Neural cell (in vitro differentiated cells): ENCODE measurements around the gene PPM1L. TPM values are rescaled to one million over a fixed set of nuclear protein-coding genes. Genes with fewer than 3 reads are reported as not detected.
"Not testable (repeated sequence)": the region's sequence is repeated elsewhere in the genome, so short reads cannot be mapped to it uniquely, and the experiment has no call there.

Experiments used
- H2AFZ ChIP-seq: fragments of 200-600, 300-800 bp; sonication (generic), shearing (Covaris generic); 2 replicates; pipeline ENCODE4 v1.6.0; 2014; ENCODE audit warnings: low read depth, mild to moderate bottlenecking, antibody characterized with exemption, low read length, moderate library complexity
- H3F3A ChIP-seq: fragments of 200-600 bp; shearing (Covaris generic); 2 replicates; pipeline ENCODE4 v1.6.1; 2016; ENCODE audit warnings: mild to moderate bottlenecking, moderate library complexity, mixed read lengths, antibody characterized with exemption, low read length; ENCODE audit not compliant: insufficient read depth, poor library complexity, severe bottlenecking
- H3K27ac ChIP-seq: fragments of 200-600, 300-800 bp; sonication (generic), shearing (Covaris generic); 2 replicates; pipeline ENCODE4 v1.5.1; 2014; ENCODE audit warnings: mild to moderate bottlenecking, low read length, moderate library complexity
- H3K27me3 ChIP-seq: fragments of 300-800, 200-600 bp; sonication (generic), shearing (Covaris generic); 2 replicates; pipeline ENCODE4 v1.6.0; 2014; ENCODE audit warnings: mild to moderate bottlenecking, low read depth, low read length, moderate library complexity; ENCODE audit not compliant: insufficient read depth
- H3K36me3 ChIP-seq: fragments of 300-800, 200-600 bp; sonication (generic), shearing (Covaris generic); 2 replicates; pipeline ENCODE4 v1.5.1; 2014; ENCODE audit warnings: mild to moderate bottlenecking, antibody characterized with exemption, low read length, moderate library complexity; ENCODE audit not compliant: insufficient read depth
- H3K4me2 ChIP-seq: fragments of 300-800, 200-600 bp; sonication (generic), shearing (Covaris generic); 2 replicates; pipeline ENCODE4 v1.6.0; 2014; ENCODE audit warnings: mild to moderate bottlenecking, low read length
- H3K4me3 ChIP-seq: fragments of 300-800, 200-600 bp; sonication (generic), shearing (Covaris generic); 2 replicates; pipeline ENCODE4 v1.5.1; 2014; ENCODE audit warnings: mild to moderate bottlenecking, low read length, moderate library complexity
- H3K79me2 ChIP-seq: fragments of 200-600 bp; shearing (Covaris generic); replicated peaks from 2 replicates; pipeline ENCODE4 v1.6.0; 2014; ENCODE audit warnings: mild to moderate bottlenecking, low read length, moderate library complexity; ENCODE audit not compliant: insufficient read depth
- H3K9ac ChIP-seq: fragments of 300-800, 200-600 bp; sonication (generic), shearing (Covaris generic); 2 replicates; pipeline ENCODE4 v1.6.1; 2016; ENCODE audit warnings: mild to moderate bottlenecking, low read length, mixed read lengths
- H3K9me2 ChIP-seq: fragments of 200-600 bp; shearing (Covaris generic); 2 replicates; pipeline ENCODE4 v1.6.1; 2016; ENCODE audit warnings: mild to moderate bottlenecking, low read length, mixed read lengths; ENCODE audit not compliant: insufficient read depth
- H3K9me3 ChIP-seq: fragments of 200-600, 300-800 bp; sonication (generic), shearing (Covaris generic); 2 replicates; pipeline ENCODE4 v1.6.1; 2016; ENCODE audit warnings: mild to moderate bottlenecking, mixed run types, low read length, moderate library complexity, mixed read lengths
- H4K20me1 ChIP-seq: fragments of 200-600 bp; shearing (Covaris generic); 2 replicates; pipeline ENCODE4 v1.6.1; 2016; ENCODE audit warnings: mild to moderate bottlenecking, mixed run types; ENCODE audit not compliant: insufficient read depth
- CTCF ChIP-seq: fragments of 450-650 bp; IDR thresholded peaks from 2 replicates; pipeline ENCODE4 v1.5.1; 2014; ENCODE audit warnings: antibody characterized with exemption, mild to moderate bottlenecking, moderate library complexity; ENCODE audit not compliant: poor library complexity, severe bottlenecking
- EP300 ChIP-seq: fragments of 450-650 bp; conservative IDR thresholded peaks from 2 replicates; pipeline ENCODE4 v1.6.1; 2014; ENCODE audit warnings: antibody characterized with exemption, mild to moderate bottlenecking, moderate library complexity; ENCODE audit not compliant: poor library complexity, severe bottlenecking
- EZH2 ChIP-seq: fragments of 200-600, 300-800 bp; shearing (Covaris generic), sonication (generic); IDR thresholded peaks from 2 replicates; pipeline ENCODE4 v1.6.1; 2014; ENCODE audit warnings: antibody characterized with exemption, low read length, borderline replicate concordance, mild to moderate bottlenecking; ENCODE audit not compliant: insufficient read depth, poor library complexity, severe bottlenecking
- MXI1 ChIP-seq: fragments of 450-650 bp; conservative IDR thresholded peaks from 2 replicates; pipeline ENCODE4 v1.6.1; 2014; ENCODE audit warnings: antibody characterized with exemption, mild to moderate bottlenecking; ENCODE audit not compliant: poor library complexity, severe bottlenecking
- POLR2AphosphoS5 ChIP-seq: IDR thresholded peaks from 2 replicates; pipeline ENCODE4 v1.6.1; 2012
- RAD21 ChIP-seq: fragments of 450-650 bp; conservative IDR thresholded peaks from 2 replicates; pipeline ENCODE4 v1.6.1; 2014; ENCODE audit warnings: antibody characterized with exemption, mild to moderate bottlenecking, moderate library complexity
- REST ChIP-seq: IDR thresholded peaks from 2 replicates; pipeline ENCODE4 v1.6.1; 2012; ENCODE audit warnings: borderline replicate concordance
- SMC3 ChIP-seq: fragments of 450-650 bp; conservative IDR thresholded peaks from 2 replicates; pipeline ENCODE4 v1.6.1; 2014; ENCODE audit warnings: antibody characterized with exemption, mild to moderate bottlenecking, moderate library complexity; ENCODE audit not compliant: poor library complexity
- TAF1 ChIP-seq: IDR thresholded peaks from 2 replicates; pipeline ENCODE4 v1.6.1; 2012; ENCODE audit warnings: low read depth
- polyA plus RNA-seq: library from polyadenylated mRNA; depleted of rRNA; stranded (reverse); fragments of >200 nt; gene quantifications from 2 replicates; pipeline ENCODE4 v1.2.3, GENCODE V29; 2014

Gene PPM1L
- polyA plus RNA-seq, 1 donor from 2014 or later = 24.9 TPM

- Histone ChIP-seq H3K27ac (no peak overlapping the region), H3K79me2 (no peaks in the 10 kb centered on the region), H3K9ac (no peak overlapping the region), H3K27me3 (no peaks in the 10 kb centered on the region), H4K20me1 (no peaks in the 10 kb centered on the region), H3K4me3 (no peak overlapping the region), H3K36me3 (no peaks in the 10 kb centered on the region), H3K9me2 (no peaks in the 10 kb centered on the region), H2AFZ (no peak overlapping the region), H3K9me3 (no peaks in the 10 kb centered on the region), H3K4me2 (no peak overlapping the region), H3F3A (no peaks in the 10 kb centered on the region)
- TF ChIP-seq MXI1 (no peak), CTCF (no peak), REST (no peak), RAD21 (no peak), TAF1 (no peak), EZH2 (no peak), POLR2AphosphoS5 (no peak), SMC3 (no peak), EP300 (no peak)
Measured at GRCh38 chr3:160709477-160710182, 46.4 kb upstream of the PPM1L start.

- not testable (repeated sequence) for H2AFZ ChIP-seq, H3F3A ChIP-seq, H3K27me3 ChIP-seq, H3K9me2 ChIP-seq, H3K36me3 ChIP-seq, H3K9ac ChIP-seq, H3K27ac ChIP-seq, H3K9me3 ChIP-seq, H3K4me3 ChIP-seq, H3K4me2 ChIP-seq, H3K79me2 ChIP-seq, H4K20me1 ChIP-seq
Measured at GRCh38 chr3:160713144-160713543, 42.9 kb upstream of the PPM1L start.

GRCh38 chr3:160719710-160720109, 36.3 kb upstream of the PPM1L start:
- Histone ChIP-seq H3K4me2 (no peak overlapping the region), H3K4me3 (no peak overlapping the region), H3K9me3 (no peaks in the 10 kb centered on the region), H3K9ac (no peak overlapping the region), H3K27ac (no peak overlapping the region), H3K9me2 (no peaks in the 10 kb centered on the region), H4K20me1 (no peaks in the 10 kb centered on the region), H3K27me3 (no peaks in the 10 kb centered on the region), H3K79me2 (no peaks in the 10 kb centered on the region), H3F3A (no peaks in the 10 kb centered on the region), H2AFZ (no peak overlapping the region), H3K36me3 (no peaks in the 10 kb centered on the region)
- TF ChIP-seq CTCF (no peak), POLR2AphosphoS5 (no peak), EZH2 (no peak), TAF1 (no peak), REST (no peak), EP300 (no peak), RAD21 (no peak), MXI1 (no peak), SMC3 (no peak)
